NOMO-1 treated with DMSO at 0.1 percent for 48 hours (cell line): Measurements from ENCODE around the gene AMTN.

Experiments
- DNase-seq: peaks from one replicate; lab custom pipeline; 2025; ENCODE audit not compliant: unreplicated experiment; lab: John Stamatoyannopoulos, UW

AMTN gene

GRCh38 chr4:70559211-70559830, 41.0 kb downstream of the AMTN start:
- DNase-seq = peak; percentile 55

- no peak for DNase-seq
These were observed 41.6 kb downstream of the AMTN start for GRCh38 chr4:70559924-70560323.

- DNase-seq = no peak
These were observed 45.7 kb downstream of the AMTN start for GRCh38 chr4:70564033-70564432.

GRCh38 chr4:70570796-70571195, 52.4 kb downstream of the AMTN start:
- DNase-seq = no peak

GRCh38 chr4:70571772-70572171, 53.4 kb downstream of the AMTN start:
- no peak for DNase-seq

- no peak for DNase-seq
These were observed 57.6 kb downstream of the AMTN start for GRCh38 chr4:70575964-70576363.

GRCh38 chr4:70577220-70577927, 59.0 kb downstream of the AMTN start:
- no peak for DNase-seq

GRCh38 chr4:70581980-70582379, 63.6 kb downstream of the AMTN start:
- no peak for DNase-seq
